HepG2 (cell line): ENCODE results near the gene GGTLC3. TPM values are rescaled to one million over a fixed set of nuclear protein-coding genes. Genes with fewer than 3 reads are reported as not detected.
"Not testable (repeated sequence)": the region's sequence is repeated elsewhere in the genome, so short reads cannot be mapped to it uniquely, and the experiment has no call there.

Experiments
- ATAC-seq: fragments of 200-7000 bp; cut with Tn5 transposase; 3 replicates; pipeline ENCODE4 v1.9.1; 2020; ENCODE audit warnings: mild to moderate bottlenecking, moderate library complexity
- BruUV-seq: library from RNA; stranded (reverse); fragments of 400-500 nt; replicated peaks from 2 replicates; lab custom pipeline; 2021; lab: Mats Ljungman, UMichigan
- CTCF ChIA-PET: fragments of 300-600 bp; formaldehyde crosslinking; extraction: SDS; loops from one replicate; lab custom pipeline; 2021; ENCODE audit warnings: low total read pairs, inconsistent platforms, low intra/inter-chr PET ratio; lab: Yijun Ruan, JAX
- POLR2A ChIA-PET: fragments of 350-600 bp; sonication (Branson Sonifier 250); formaldehyde crosslinking; loops from one replicate; lab custom pipeline; 2020; ENCODE audit warnings: antibody characterized with exemption, inconsistent platforms; lab: Yijun Ruan, JAX
- DNase-seq: peaks from one replicate; pipeline ENCODE4 v3.0.0-alpha.2; 2015; ENCODE audit warnings: low spot score
- FAIRE-seq: peaks from 3 replicates; lab custom pipeline; 2011; peaks lifted over from hg19 to GRCh38; lab: Jason Lieb, UNC
- H2AFZ ChIP-seq: one replicate; pipeline ENCODE4 v1.6.1; 2011; ENCODE audit warnings: low read length, inconsistent platforms
- H3K27ac ChIP-seq: fragments of 300-600 bp; 3 replicates; pipeline ENCODE4 v1.8.0; 2011; ENCODE audit warnings: mixed run types, mild to moderate bottlenecking, mixed read lengths, low read length, inconsistent platforms; ENCODE audit not compliant: insufficient read depth; ENCODE audit errors: extremely low read length
- H3K27me3 ChIP-seq, 2 experiments: fragments of 200-600 bp in 1 of 2; 2 replicates in 1 of 2; 3 replicates in 1 of 2; pipeline versions ENCODE4 v1.6.0 to v1.8.0; 2011; ENCODE audit warnings: low read length in 2 of 2, mild to moderate bottlenecking in 2 of 2, moderate library complexity in 2 of 2, inconsistent platforms in 1 of 2; ENCODE audit not compliant: insufficient read depth in 2 of 2, control insufficient read depth in 1 of 2
- H3K36me3 ChIP-seq, 2 experiments: fragments of 200-600 bp in 1 of 2; replicated peaks in 1 of 2; 2 replicates in 1 of 2; 3 replicates in 1 of 2; pipeline versions ENCODE4 v1.5.1 to v1.8.0; 2011; ENCODE audit warnings: low read length in 2 of 2, inconsistent platforms in 1 of 2; ENCODE audit not compliant: insufficient read depth in 2 of 2, control insufficient read depth in 1 of 2
- H3K4me1 ChIP-seq: 2 replicates; pipeline ENCODE4 v1.5.1; 2012; ENCODE audit warnings: low read length, inconsistent platforms; ENCODE audit not compliant: insufficient read depth
- H3K4me2 ChIP-seq: 2 replicates; pipeline ENCODE4 v1.6.0; 2011; ENCODE audit warnings: low read depth, low read length, inconsistent platforms
- H3K4me3 ChIP-seq, 3 experiments: fragments of 200-600 bp in 1 of 3; sonication (generic), shearing (Covaris generic) in 1 of 3; replicated peaks in 1 of 3; 2 replicates each; pipeline ENCODE4 v1.5.1; 2011 to 2016; ENCODE audit warnings: low read length in 3 of 3, inconsistent platforms in 2 of 3, low read depth in 2 of 3, mild to moderate bottlenecking in 2 of 3, control low read depth in 1 of 3, mixed read lengths in 1 of 3; ENCODE audit not compliant: insufficient read depth in 1 of 3
- H3K79me2 ChIP-seq: one replicate; pipeline ENCODE4 v1.6.1; 2011; ENCODE audit warnings: low read length, inconsistent platforms; ENCODE audit not compliant: insufficient read depth
- H3K9ac ChIP-seq: 2 replicates; pipeline ENCODE4 v1.6.0; 2011; ENCODE audit warnings: mild to moderate bottlenecking, low read depth, low read length, inconsistent platforms; ENCODE audit not compliant: insufficient read depth
- H3K9me3 ChIP-seq: 2 replicates; pipeline ENCODE4 v1.5.1; 2012; ENCODE audit warnings: mild to moderate bottlenecking, low read length
- H4K20me1 ChIP-seq: 2 replicates; pipeline ENCODE4 v1.6.0; 2011; ENCODE audit warnings: inconsistent platforms, mild to moderate bottlenecking, low read length, moderate library complexity; ENCODE audit not compliant: insufficient read depth
- FOXA1 ChIP-seq, 2 experiments: fragments of 450-650 bp in 1 of 2; sonication (generic) in 1 of 2; formaldehyde crosslinking in 1 of 2; IDR thresholded peaks; 2 replicates each; pipeline versions ENCODE4 v1.4.0 to v1.6.1; 2016 to 2020; ENCODE audit warnings: missing genetic modification reagents in 1 of 2
- NBN ChIP-seq: fragments of 450-650 bp; conservative IDR thresholded peaks from 2 replicates; pipeline ENCODE4 v1.6.1; 2017
- ZNF282 ChIP-seq: fragments of 450-650 bp; IDR thresholded peaks from 2 replicates; pipeline ENCODE4 v1.6.1; 2018; ENCODE audit not compliant: partially characterized antibody
- WGBS: methylation state at CpG from one replicate; pipeline ENCODE4 v1.1.6; 2017; ENCODE audit warnings: low lambda C conversion rate; 5-methylcytosine and 5-hydroxymethylcytosine counted together
- in situ Hi-C: cut with HindIII; loops from 2 replicates; pipeline ENCODE4 v1.10.0; 2017; ENCODE audit warnings: low pct_unique_long_range_greater_than_20kb; ENCODE audit not compliant: extremely low pct_ligation_motif_present
- intact Hi-C: fragments of 100-400 bp; cut with micrococcal nuclease; formaldehyde crosslinking; loops from one replicate; pipeline ENCODE4 v1.10.0; 2022; ENCODE audit not compliant: unreplicated experiment
- polyA plus RNA-seq, 8 experiments: library from polyadenylated mRNA; depleted of rRNA in 3 of 8; stranded (reverse) in 7 of 8; unstranded in 1 of 8; fragments of >200 nt; fragmentation: Illumina TruSeq in 4 of 8; extraction: Trizol in 4 of 8; gene quantifications; 2 replicates each; pipeline versions ENCODE4 v1.2.1 to v1.2.3, GENCODE V29; 2011 to 2016; ENCODE audit warnings: low read depth in 4 of 8, missing spikeins in 1 of 8, mixed read lengths in 1 of 8; ENCODE audit not compliant: insufficient read depth in 1 of 8
- total RNA-seq, 5 experiments: library from RNA; depleted of rRNA; stranded (reverse); fragments of >200 nt; fragmentation: Illumina TruSeq; extraction: Trizol; gene quantifications; 2 replicates each; pipeline ENCODE4 v1.2.3, GENCODE V29; 2016; ENCODE audit warnings: low read depth in 1 of 5
- TF ChIP-seq, protein P1 (sequence below): fragments of 450-650 bp; IDR thresholded peaks from 2 replicates; pipeline ENCODE4 v1.6.1; 2016
- TF ChIP-seq, protein P2 (sequence below): fragments of 450-650 bp; IDR thresholded peaks from 2 replicates; pipeline ENCODE4 v1.6.1; 2017
- TF ChIP-seq, protein P3 (sequence below): sonication (generic); formaldehyde crosslinking; IDR thresholded peaks from 2 replicates; pipeline ENCODE4 v1.9.0; 2021; ENCODE audit warnings: mild to moderate bottlenecking, missing genetic modification reagents

The GGTLC3 gene
- total and polyA plus RNA-seq, 2 of the 13 experiments (the other 11 are each of a cell fraction or from before 2014, with no cell fraction given) = 0.12 TPM; not detected in 1

DNA sequence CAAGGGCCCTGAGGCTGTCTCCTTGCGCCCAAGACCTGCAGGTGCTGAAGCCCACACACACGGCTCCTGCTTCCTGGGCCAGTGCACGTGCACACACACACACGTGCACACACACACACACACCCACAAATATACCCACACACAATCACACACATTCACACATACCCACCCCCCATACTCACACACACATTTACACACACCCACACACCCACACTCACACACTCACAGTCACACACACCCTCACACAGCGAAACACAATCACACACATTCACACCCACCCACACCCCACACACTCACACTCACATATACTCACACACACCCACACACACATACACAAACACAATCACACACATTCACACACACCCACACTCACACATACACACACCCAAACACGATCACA is 6.6 kb downstream of the GGTLC3 start:
- intact Hi-C loops; CTCF ChIA-PET; H3K27ac ChIP-seq; H3K9me3 ChIP-seq; POLR2A ChIA-PET; H3K4me1 ChIP-seq; in situ Hi-C loops; ATAC-seq; BruUV-seq; H3K79me2 ChIP-seq; DNase-seq; H3K36me3 ChIP-seq; H3K27me3 ChIP-seq; H2AFZ ChIP-seq; FAIRE-seq; H4K20me1 ChIP-seq; TF ChIP-seq FOXA1 (CRISPR knock-in tag; IDR thresholded peaks at IDR 0.05): not testable (repeated sequence)
- WGBS = 29% methylated on average over 6 of the region's 6 CpGs
- TF ChIP-seq, protein P1, sequence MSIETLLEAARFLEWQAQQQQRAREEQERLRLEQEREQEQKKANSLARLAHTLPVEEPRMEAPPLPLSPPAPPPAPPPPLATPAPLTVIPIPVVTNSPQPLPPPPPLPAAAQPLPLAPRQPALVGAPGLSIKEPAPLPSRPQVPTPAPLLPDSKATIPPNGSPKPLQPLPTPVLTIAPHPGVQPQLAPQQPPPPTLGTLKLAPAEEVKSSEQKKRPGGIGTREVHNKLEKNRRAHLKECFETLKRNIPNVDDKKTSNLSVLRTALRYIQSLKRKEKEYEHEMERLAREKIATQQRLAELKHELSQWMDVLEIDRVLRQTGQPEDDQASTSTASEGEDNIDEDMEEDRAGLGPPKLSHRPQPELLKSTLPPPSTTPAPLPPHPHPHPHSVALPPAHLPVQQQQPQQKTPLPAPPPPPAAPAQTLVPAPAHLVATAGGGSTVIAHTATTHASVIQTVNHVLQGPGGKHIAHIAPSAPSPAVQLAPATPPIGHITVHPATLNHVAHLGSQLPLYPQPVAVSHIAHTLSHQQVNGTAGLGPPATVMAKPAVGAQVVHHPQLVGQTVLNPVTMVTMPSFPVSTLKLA = peak; percentile 76
- TF ChIP-seq FOXA1 (IDR thresholded peaks at IDR 0.05) (peak; percentile 38; the same call in 1 of the 2 replicates), ZNF282 (peak; percentile 53), NBN (0 out of 2 replicates have a peak, but pooled peaks have one; percentile 77)
- TF ChIP-seq, protein P2, sequence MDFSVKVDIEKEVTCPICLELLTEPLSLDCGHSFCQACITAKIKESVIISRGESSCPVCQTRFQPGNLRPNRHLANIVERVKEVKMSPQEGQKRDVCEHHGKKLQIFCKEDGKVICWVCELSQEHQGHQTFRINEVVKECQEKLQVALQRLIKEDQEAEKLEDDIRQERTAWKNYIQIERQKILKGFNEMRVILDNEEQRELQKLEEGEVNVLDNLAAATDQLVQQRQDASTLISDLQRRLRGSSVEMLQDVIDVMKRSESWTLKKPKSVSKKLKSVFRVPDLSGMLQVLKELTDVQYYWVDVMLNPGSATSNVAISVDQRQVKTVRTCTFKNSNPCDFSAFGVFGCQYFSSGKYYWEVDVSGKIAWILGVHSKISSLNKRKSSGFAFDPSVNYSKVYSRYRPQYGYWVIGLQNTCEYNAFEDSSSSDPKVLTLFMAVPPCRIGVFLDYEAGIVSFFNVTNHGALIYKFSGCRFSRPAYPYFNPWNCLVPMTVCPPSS = 0 out of 2 replicates have a peak, but pooled peaks have one; percentile 41
- TF ChIP-seq, protein P3, sequence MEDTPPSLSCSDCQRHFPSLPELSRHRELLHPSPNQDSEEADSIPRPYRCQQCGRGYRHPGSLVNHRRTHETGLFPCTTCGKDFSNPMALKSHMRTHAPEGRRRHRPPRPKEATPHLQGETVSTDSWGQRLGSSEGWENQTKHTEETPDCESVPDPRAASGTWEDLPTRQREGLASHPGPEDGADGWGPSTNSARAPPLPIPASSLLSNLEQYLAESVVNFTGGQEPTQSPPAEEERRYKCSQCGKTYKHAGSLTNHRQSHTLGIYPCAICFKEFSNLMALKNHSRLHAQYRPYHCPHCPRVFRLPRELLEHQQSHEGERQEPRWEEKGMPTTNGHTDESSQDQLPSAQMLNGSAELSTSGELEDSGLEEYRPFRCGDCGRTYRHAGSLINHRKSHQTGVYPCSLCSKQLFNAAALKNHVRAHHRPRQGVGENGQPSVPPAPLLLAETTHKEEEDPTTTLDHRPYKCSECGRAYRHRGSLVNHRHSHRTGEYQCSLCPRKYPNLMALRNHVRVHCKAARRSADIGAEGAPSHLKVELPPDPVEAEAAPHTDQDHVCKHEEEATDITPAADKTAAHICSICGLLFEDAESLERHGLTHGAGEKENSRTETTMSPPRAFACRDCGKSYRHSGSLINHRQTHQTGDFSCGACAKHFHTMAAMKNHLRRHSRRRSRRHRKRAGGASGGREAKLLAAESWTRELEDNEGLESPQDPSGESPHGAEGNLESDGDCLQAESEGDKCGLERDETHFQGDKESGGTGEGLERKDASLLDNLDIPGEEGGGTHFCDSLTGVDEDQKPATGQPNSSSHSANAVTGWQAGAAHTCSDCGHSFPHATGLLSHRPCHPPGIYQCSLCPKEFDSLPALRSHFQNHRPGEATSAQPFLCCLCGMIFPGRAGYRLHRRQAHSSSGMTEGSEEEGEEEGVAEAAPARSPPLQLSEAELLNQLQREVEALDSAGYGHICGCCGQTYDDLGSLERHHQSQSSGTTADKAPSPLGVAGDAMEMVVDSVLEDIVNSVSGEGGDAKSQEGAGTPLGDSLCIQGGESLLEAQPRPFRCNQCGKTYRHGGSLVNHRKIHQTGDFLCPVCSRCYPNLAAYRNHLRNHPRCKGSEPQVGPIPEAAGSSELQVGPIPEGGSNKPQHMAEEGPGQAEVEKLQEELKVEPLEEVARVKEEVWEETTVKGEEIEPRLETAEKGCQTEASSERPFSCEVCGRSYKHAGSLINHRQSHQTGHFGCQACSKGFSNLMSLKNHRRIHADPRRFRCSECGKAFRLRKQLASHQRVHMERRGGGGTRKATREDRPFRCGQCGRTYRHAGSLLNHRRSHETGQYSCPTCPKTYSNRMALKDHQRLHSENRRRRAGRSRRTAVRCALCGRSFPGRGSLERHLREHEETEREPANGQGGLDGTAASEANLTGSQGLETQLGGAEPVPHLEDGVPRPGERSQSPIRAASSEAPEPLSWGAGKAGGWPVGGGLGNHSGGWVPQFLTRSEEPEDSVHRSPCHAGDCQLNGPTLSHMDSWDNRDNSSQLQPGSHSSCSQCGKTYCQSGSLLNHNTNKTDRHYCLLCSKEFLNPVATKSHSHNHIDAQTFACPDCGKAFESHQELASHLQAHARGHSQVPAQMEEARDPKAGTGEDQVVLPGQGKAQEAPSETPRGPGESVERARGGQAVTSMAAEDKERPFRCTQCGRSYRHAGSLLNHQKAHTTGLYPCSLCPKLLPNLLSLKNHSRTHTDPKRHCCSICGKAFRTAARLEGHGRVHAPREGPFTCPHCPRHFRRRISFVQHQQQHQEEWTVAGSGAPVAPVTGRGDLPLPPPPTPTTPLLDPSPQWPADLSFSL (CRISPR knock-in tag) = peak; percentile 78
- TF ChIP-seq, all 625 proteins: peak for 6; not testable (repeated sequence) for 619
- not testable (repeated sequence) for H3K4me2 ChIP-seq, H3K4me3 ChIP-seq, H3K9ac ChIP-seq
